NCI-H1436 treated with DMSO at 0.1 percent for 48 hours (cell line): ENCODE results near the gene TRIM66.
"Not testable (repeated sequence)": the region's sequence is repeated elsewhere in the genome, so short reads cannot be mapped to it uniquely, and the experiment has no call there.

Source experiments
- DNase-seq: peaks from one replicate; lab custom pipeline; 2025; lab: John Stamatoyannopoulos, UW

The TRIM66 gene

DNA sequence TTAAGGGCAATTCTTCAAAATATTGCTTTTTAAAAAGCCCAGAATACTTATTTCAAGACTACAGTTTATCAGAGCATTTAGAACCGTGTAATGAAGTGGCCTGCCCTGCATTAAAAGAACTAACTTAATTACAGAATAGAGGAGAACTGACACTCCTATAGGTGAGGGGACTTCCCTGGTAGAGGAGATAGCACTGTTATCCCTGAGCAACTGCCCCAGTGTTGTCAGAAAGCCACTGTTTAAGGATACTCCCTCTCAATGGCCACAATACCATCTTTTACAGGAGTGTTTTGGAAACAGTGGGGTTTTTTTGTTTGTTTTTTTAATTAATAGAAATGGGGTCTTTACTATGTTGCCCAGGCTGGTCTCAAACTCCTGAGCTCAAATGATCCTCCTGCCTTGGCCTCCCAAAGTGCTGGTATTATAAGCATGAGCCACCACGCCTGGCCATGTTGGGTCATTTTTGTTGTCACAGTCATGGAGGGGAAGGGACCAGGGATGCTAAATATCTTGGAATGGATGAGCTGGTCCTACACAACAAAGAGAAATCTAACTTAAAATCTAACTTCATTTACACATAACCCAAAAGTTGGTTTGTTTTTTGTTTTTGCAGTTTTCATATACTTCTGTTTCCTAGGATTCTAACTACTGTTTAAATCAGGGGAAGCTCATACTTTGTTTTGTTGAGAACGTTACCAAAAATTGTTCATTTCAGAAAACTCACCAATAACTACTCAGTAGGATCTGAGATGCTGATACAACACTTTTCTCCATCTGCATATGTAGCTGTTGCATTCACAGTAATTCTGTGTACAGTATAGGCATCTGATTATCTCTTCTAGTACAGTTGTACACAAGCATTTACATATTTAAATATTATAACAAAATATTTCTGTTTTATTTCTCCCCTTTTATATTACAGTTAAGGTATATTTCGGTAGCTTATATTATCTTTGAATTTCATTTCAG lies 8.2 kb upstream of the TRIM66 start:
- no peak for DNase-seq

DNA sequence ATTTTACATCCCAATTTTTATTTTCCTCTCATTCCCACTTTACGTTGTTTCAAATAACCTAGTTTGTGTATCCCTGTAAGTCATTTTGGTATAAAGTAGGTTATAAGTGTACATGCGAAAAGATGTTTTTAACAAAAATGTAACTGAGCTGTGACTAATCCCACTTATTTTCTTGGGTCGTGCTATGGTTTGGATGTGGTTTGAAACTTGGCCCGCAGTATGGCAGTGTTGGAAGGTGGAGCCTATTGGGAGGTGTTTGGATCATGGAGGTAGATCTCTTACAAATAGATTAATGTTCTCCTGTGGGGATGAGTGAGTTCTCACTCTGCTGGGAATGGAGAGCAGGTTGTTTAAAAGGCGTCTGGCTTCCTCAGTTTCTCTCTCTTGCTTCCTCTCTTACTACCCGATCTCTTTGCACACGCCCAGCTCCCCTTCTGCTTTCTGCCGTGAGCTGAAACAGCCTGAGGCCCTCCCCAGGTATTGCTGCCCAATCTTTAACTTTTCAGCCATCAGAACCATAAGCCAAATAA lies 7.3 kb upstream of the TRIM66 start:
- no peak for DNase-seq

DNA sequence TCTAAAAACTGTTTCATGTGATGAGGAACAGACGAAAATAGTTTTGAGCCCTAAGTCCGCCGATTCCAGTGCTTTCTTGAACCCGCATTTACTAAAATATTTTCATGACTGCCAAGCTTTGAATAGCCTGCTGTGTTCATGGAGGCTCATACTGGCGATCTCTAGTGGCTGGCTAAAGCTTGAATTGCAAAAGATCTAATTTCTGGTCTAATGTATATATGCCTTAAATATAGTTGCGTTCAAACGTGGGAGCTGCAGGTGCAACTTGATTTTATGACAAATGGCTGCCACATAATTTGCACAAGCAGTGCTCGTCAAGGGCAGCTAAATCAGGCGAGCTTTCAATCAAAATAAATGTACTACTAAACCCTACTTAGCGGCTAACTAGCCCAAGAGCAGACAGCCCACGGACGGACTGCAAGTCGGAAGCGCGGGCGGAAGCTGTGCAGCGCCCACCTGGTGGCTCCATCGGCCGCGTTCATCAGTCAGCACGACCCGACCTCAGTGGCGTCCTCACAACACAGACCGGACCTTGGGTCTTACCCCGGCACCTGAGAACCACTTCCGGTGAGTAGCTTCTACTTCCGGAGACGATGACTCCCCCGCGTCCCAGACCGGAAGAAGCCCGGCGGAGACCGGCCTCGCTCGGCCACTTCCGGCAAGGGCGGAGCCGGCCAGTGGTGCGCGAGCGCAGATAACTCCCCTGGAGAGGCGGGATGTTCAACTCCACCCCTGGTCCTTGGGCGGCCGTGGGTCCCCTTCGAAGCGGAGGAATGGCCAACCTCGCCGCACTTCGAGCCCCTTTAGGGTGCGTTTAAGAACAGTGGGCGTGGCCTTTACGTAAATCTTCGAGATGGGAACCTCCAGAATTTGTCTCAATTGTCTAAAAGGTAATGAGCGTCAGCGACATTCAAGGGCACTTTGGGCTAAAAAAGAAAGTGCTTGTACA lies 6.2 kb upstream of the TRIM66 start:
- DNase-seq = peak; percentile 74

DNA sequence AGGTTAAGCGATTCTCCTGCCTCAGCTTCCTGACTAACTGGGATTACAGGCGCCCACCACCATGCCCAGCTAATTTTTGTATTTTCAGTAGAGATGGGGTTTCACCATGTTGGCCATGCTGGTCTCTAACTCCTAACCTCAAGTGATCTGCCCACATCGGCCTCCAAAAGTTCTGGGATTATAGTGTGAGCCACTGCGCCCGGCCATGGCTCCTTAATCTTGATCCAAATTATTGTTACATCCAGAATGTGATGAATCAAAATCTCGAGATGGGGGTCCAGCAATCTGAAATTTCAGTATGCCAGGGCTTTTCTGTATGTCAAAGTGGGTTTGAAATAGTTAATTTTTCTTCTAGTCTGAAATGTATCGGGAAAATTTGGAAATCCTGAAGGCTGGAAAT lies 3.9 kb upstream of the TRIM66 start:
- DNase-seq = no peak

DNA sequence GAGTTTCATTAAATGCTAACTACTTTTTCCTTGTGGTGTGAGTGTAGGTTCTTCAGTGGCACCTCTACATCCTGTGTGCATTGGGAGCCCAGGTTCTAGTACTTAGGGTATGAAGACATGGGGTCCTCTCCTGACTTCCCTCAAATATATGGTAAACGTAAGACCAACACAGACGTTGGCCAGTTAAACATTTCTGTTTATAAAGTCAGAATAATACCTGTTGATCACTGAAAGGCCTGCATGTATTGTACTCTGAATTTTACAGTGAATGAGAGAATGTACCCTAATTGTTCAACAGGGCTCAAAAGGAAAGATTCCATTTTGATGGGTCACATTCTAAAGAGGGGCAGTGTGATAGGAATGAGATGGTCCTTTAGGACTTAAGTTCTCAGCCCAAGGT lies 3.4 kb upstream of the TRIM66 start:
- DNase-seq = no peak

DNA sequence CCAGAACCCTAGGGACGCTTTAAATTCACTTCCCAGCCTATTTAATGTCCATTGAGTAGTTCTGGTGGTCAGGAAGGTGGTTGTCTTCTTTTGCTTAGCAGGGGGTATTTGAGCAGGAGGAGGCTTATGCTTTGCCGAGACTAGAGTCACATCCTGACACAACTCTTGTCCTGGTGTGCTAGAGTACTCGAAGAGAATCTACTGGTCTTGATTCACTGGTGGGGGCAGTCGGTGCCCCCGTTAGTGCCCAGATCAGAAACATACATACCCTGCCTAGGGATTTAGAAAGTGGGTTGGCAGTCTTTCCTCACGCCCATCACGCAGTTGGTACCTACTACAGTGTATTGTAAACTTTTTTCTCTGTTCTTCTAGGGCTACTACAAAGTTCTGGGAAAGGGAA lies 2.8 kb upstream of the TRIM66 start:
- DNase-seq = no peak

DNA sequence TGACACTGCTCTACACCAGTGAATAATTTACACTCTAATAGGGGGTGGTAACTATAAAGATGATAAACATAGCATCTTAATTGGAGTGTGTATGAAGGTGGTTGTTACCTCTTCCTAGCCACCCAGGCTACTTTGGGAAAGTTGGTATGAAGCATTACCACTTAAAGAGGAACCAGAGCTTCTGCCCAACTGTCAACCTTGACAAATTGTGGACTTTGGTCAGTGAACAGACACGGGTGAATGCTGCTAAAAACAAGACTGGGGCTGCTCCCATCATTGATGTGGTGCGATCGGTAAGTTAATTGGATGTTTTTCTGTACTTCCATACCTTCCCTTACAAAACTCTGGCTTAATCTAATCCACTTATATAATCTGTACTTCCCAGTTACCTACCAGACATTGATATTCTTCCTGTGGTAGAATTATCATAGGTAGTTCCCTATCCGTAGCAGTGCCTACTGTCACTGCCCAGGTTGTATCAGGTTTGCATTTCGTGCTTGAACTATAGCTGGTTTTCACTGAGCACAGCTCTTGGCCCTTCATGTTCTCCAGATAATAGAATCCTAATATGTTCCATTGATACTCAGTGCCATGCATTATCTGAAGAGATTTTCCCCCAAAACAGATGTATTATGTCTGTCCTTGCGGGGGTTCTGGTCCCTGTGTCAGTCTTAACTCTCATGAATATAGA lies 2.3 kb upstream of the TRIM66 start:
- no peak for DNase-seq

DNA sequence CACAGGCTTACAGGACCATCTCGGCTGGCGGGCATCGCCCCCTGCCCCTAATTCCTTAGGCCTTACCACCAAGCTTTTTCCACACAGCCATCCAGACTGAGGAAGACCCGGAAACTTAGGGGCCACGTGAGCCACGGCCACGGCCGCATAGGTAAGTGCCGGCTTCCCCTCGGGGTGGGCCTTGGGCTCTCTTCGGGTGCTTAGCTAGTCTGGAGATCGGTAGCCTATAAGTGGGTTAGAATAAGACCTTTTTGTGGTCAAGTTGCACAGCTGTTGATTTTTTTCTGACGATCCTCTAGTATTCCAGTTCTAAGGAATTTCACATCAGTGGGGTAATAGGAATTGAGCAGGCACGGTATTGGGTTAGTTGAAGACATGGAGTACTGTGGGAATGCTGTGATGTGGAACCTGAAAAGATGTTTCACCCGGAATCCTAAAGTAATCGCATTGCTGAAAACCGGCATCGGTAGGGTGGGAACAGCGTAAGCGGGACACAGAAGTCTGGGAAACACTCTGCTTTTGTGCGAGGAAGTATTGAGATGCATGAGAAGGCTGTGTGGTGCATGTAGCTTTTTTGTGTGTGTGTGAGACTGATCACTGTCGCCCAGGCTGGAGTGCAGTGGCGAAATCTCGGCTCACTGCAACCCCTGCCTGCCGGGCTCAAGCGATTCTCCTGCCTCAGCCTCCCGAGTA lies 796 bp upstream of the TRIM66 start:
- no peak for DNase-seq

DNA sequence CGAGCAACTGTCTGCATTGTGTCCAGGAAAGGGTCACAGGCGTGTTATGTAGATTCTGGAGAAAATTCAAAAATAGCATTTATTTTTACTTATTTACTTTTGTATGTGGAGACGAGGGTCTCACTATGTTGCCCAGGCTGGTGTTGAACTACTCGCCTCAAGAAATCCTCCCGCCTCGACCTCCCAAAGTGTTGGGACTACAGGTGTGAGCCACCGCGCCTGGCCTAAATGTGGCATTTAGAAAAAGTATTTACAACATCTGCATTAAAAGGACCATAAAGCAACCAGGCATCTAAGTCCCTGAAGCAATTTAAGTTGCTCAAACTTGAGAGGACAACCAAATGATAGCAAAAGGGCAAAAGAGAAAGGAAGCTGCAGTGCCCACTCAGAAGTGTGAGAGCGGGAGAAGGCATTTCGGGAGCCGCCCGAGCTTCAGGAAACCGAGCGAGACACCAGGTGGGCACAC lies 595 bp downstream of the TRIM66 start:
- DNase-seq = no peak

DNA sequence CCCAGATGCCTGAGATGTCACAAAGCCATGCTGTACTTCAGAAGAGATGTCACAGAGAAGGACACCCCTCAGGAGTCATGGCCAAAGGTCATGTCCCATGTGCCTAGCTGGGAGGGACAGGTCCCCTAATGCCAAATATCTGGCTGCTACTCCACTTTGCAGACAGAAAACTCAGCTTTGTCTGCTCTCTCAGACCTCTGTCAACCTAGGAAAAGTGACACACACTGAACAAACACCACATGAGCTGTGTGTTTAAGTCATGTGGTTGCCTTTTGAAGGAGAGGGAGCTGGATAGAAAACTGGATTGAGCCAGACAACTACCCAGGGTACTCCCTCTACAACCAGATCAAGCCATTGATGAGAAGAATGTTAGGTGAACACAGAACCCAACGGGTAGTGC lies 3.5 kb downstream of the TRIM66 start:
- DNase-seq = no peak

DNA sequence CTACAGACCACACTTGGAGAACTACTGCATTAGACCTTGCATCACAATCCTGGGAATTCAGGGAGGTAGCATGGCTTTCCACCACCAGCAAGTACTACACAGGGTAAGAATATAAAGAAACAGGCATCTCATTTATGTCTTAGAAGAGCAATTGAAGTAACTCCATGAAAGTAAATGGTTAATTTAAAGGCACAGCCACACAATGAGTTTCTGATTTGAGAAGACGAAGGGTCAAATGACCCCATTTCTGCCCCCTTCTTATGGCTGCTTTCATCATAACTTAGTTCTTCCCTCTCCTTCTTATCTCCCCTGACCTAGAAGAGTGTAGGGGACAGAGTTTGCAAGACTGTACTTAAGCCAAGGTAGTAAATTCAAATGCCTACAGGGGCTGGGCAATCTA lies 6.0 kb downstream of the TRIM66 start:
- no peak for DNase-seq

DNA sequence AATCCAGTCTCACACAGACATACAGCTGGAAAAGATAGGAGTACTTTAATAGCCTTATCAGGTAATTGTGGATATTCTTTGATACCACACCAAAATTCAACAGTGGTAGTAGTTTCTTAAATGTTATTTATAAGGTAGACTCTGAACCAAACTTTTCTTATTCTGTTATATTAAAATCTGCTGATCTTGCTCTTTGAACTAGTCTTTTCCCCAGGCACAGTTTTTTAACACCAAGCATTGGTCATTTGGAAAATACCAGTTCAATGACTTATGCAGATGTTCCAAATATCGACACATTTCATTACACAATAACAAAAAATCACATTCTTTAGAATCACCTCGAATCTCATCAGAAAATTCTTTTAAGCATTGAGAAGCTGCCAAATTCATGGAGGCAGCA lies 7.6 kb downstream of the TRIM66 start:
- DNase-seq = no peak

DNA sequence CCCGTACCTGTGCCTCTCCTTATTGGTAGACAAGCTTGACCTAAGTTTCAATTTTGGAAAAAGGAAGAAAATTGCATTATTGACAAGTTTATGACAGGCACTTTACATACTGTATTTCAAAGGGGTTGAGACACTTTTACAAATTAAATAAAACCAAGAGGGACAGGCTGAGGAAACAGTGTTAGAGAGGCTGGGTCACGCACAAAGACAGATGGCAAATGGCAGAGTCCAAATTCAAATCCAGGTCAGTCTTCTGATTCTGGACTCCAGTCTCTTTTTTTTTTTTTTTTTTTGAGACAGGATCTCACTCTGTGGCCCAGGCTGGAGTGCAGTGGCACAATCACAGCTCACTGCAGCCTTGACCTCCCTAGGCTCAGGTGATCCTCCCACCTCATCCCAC lies 10.1 kb downstream of the TRIM66 start:
- DNase-seq = no peak

DNA sequence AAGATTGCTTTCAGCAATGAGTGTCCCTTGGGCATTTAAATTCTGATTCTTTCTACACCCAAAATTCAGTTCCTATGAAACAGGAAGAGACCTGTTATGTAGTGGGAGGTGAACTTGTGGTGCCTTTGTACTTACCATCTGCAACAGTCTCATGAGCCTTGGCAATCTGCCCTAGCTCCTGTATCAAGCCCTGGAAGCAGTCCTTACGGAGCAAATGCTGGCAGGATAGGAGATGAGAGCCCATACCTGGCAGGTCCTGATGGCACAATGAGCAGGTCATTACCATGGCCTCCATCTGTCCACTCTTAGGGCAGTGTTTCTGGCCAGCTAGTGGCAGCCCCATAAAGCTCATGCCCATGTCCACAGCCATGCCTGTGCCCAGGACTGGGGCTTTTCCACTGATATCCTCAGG lies 10.8 kb downstream of the TRIM66 start:
- no peak for DNase-seq

DNA sequence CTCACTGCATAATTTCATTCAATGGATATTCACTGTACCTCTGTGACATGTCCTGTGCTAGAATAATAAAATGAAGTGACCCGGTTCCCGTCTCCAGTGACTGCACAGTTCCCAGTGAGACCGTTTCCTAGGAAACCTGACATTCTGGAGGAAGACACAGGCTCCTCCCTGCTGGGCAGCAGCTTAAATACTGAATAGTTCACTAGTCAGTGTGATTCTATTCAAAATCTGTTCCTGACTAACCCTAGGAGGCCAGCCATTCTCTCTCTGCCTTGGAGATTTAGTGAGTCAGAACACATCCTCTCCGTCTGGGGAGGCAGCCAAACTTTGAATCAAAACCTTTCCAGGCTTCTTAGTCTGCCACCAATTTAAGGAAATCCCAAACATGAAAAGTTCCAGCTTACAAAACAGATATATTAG lies 11.3 kb downstream of the TRIM66 start:
- DNase-seq = no peak

DNA sequence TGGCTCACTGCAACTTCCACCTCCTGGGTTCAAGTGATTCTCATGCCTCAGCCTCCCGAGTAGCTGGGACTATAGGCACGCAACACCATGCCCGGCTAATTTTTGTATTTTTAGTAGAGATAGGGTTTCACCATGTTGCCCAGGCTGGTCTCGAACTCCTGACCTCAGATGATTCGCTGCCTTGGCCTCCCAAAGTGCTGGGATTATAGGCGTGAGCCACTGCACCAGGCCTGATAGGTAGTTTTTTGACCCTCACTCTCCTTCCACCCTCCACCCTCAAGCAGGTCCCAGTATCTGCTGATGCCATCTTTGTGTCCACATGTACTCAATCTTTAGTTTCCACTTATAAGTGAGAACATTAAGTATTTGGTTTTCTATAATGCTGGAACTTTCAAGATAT lies 12.4 kb downstream of the TRIM66 start:
- not testable (repeated sequence) for DNase-seq

DNA sequence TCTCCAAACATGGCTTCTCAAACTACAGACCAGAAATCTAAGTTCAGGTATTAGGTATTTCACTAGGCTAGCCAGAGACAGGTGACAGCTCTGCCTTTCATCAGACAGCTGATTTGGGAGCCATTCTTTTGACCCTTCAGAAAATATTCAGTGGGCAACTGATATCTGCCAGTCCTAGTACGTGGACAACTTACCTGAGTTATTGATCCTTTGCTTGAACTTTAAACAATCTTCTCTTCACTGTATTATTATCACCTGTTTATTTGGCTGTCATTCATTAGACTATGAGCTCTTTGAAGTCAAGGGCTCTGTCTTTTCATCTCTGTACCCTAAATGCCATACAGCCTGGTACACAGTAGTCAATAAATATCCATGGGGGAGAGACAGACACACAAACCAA lies 17.2 kb downstream of the TRIM66 start:
- no peak for DNase-seq

DNA sequence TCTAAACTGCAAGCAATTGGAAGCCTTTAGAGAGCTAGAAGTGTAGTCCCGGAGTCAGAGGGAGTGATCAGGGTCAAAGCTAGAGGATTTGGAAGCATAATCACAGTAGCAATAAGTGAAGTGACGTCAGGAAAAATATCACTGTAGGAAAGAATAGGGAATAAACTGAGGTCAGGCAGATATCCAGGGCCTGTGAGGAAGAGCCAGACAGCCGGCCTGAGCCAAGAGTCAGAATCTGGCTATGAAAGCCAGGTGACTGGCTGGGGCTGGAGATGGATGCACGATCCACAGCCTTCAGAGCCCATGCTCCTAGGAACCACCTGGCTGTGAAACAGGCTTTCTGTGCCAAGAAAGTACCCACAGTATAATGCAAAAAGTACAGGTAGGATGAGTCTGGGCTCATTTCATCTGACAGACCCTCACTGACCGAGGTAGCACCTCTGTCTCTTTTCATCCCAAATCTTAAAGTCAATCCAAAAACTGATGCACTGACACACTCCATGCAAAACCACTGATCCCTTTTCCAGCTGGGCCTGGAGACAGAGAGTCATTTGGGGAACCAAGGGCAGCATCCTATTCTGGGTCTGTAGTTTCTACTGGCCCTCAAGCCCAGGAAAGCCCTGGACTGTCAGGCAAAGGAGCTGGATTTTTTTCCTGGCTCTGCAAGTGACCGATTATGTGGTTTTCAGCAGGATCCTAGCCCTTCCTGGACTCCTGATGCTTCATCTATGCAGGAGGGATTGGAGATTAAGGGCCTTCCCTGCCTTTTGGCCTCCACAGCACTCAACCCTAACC lies 21.3 kb downstream of the TRIM66 start:
- no peak for DNase-seq

DNA sequence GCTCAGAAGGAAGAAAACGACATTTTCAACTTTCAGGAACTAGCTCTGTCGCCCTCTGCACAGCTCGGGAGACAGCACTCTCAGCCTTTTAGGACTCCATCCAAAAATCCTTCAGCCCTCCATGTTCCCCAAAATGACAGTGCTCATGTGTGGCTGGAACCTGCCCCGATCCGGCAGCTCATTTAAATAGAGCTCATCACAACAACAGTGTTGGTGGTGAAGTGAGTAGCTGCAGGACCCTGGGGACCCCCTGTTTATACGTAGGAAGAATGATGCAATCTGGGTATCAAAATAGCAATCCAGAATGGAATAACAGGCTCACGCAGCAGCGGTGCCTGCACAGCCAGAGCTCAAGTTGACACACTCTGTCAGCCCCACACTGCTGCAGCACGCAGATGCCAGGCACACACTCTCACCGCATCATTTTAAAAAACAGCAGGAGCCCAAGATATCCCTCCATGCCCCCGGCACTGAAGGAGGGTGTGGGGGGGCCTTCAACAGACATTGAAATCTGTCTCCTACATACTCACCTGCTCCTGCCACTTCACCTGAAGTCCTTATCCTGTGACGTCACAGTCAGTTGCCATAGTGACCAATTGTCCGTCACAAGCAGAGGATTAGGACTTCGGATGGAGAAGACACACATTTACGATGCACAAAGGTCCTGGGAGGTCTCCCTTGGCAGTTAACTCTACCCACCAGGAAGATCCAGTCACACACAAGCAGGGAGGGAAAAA lies 24.0 kb downstream of the TRIM66 start:
- peak; percentile 6 for DNase-seq

DNA sequence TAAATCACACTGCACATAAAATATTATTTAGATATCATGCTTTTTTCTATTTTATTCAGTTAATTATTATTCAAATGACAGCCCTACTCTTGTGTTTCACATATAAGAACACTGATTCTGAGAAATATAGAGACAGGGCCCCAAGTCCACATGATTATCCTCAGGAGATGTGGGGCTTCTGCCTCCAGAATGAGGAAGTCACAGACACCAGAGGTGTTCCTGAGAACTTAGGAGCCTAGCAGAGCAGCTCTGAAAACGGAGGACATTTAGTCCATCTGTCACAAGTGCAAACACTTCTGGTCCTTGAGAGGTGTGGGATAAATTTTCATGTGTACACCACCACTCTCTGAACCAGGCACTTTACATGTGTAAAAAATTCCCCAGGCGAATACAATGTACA lies 26.2 kb downstream of the TRIM66 start:
- DNase-seq = no peak
